Measurements from ENCODE around the gene SPOCK1. TPM values are rescaled to one million over a fixed set of nuclear protein-coding genes. Genes with fewer than 3 reads are reported as not detected.

The SPOCK1 gene
- total and polyA plus RNA-seq, 2 experiments from 2014 or later = 8.2 to 10.5 TPM

GRCh38 chr5:137176126-137176525, 323.0 kb downstream of the SPOCK1 start:
- Mint-ChIP-seq H3K9me3 (no peaks in the 10 kb centered on the region), H3K27me3 (ENCODE audit: insufficient read depth, low read depth, poor library complexity) (no peaks in the 10 kb centered on the region), H3K4me1 (peaks cover 7% of the 10 kb centered on the region; the same call in 2 of the 3 replicates), H3K4me3 (no peak overlapping the region), H3K36me3 (ENCODE audit: low read depth) (no peaks in the 10 kb centered on the region), H3K27ac (no peak overlapping the region)
- H4K20me1 ChIP-seq (replicated peaks; ENCODE audit: insufficient read depth) = no peaks in the 10 kb centered on the region
- TF ChIP-seq, protein P1, sequence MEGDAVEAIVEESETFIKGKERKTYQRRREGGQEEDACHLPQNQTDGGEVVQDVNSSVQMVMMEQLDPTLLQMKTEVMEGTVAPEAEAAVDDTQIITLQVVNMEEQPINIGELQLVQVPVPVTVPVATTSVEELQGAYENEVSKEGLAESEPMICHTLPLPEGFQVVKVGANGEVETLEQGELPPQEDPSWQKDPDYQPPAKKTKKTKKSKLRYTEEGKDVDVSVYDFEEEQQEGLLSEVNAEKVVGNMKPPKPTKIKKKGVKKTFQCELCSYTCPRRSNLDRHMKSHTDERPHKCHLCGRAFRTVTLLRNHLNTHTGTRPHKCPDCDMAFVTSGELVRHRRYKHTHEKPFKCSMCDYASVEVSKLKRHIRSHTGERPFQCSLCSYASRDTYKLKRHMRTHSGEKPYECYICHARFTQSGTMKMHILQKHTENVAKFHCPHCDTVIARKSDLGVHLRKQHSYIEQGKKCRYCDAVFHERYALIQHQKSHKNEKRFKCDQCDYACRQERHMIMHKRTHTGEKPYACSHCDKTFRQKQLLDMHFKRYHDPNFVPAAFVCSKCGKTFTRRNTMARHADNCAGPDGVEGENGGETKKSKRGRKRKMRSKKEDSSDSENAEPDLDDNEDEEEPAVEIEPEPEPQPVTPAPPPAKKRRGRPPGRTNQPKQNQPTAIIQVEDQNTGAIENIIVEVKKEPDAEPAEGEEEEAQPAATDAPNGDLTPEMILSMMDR (conservative IDR thresholded peaks at IDR 0.05; ENCODE audit: low read depth in 2 of 2) = no peak
- TF ChIP-seq, protein P2, sequence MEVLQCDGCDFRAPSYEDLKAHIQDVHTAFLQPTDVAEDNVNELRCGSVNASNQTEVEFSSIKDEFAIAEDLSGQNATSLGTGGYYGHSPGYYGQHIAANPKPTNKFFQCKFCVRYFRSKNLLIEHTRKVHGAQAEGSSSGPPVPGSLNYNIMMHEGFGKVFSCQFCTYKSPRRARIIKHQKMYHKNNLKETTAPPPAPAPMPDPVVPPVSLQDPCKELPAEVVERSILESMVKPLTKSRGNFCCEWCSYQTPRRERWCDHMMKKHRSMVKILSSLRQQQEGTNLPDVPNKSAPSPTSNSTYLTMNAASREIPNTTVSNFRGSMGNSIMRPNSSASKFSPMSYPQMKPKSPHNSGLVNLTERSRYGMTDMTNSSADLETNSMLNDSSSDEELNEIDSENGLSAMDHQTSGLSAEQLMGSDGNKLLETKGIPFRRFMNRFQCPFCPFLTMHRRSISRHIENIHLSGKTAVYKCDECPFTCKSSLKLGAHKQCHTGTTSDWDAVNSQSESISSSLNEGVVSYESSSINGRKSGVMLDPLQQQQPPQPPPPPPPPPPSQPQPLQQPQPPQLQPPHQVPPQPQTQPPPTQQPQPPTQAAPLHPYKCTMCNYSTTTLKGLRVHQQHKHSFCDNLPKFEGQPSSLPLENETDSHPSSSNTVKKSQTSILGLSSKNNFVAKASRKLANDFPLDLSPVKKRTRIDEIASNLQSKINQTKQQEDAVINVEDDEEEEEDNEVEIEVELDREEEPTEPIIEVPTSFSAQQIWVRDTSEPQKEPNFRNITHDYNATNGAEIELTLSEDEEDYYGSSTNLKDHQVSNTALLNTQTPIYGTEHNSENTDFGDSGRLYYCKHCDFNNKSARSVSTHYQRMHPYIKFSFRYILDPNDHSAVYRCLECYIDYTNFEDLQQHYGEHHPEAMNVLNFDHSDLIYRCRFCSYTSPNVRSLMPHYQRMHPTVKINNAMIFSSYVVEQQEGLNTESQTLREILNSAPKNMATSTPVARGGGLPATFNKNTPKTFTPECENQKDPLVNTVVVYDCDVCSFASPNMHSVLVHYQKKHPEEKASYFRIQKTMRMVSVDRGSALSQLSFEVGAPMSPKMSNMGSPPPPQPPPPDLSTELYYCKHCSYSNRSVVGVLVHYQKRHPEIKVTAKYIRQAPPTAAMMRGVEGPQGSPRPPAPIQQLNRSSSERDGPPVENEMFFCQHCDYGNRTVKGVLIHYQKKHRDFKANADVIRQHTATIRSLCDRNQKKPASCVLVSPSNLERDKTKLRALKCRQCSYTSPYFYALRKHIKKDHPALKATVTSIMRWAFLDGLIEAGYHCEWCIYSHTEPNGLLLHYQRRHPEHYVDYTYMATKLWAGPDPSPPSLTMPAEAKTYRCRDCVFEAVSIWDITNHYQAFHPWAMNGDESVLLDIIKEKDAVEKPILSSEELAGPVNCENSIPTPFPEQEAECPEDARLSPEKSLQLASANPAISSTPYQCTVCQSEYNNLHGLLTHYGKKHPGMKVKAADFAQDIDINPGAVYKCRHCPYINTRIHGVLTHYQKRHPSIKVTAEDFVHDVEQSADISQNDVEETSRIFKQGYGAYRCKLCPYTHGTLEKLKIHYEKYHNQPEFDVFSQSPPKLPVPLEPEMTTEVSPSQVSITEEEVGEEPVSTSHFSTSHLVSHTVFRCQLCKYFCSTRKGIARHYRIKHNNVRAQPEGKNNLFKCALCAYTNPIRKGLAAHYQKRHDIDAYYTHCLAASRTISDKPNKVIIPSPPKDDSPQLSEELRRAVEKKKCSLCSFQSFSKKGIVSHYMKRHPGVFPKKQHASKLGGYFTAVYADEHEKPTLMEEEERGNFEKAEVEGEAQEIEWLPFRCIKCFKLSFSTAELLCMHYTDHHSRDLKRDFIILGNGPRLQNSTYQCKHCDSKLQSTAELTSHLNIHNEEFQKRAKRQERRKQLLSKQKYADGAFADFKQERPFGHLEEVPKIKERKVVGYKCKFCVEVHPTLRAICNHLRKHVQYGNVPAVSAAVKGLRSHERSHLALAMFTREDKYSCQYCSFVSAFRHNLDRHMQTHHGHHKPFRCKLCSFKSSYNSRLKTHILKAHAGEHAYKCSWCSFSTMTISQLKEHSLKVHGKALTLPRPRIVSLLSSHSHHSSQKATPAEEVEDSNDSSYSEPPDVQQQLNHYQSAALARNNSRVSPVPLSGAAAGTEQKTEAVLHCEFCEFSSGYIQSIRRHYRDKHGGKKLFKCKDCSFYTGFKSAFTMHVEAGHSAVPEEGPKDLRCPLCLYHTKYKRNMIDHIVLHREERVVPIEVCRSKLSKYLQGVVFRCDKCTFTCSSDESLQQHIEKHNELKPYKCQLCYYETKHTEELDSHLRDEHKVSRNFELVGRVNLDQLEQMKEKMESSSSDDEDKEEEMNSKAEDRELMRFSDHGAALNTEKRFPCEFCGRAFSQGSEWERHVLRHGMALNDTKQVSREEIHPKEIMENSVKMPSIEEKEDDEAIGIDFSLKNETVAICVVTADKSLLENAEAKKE (CRISPR knock-in tag; IDR thresholded peaks at IDR 0.05) = no peak
- H2AFZ ChIP-seq = no peak overlapping the region
- no peaks in the 10 kb centered on the region for H3K27me3 ChIP-seq (ENCODE audit: insufficient read depth)
- no peak overlapping the region for H3K4me3 ChIP-seq
- no peaks in the 10 kb centered on the region for H3K36me3 ChIP-seq (ENCODE audit: insufficient read depth)
- H3K4me2 ChIP-seq = no peak overlapping the region
- DNase-seq (ENCODE audit: low spot score) = no peak
- H3K79me2 ChIP-seq (replicated peaks; ENCODE audit: insufficient read depth) = no peaks in the 10 kb centered on the region
- H3K4me1 ChIP-seq (ENCODE audit: insufficient read depth) = no peaks in the 10 kb centered on the region
- no peak overlapping the region for H3K27ac ChIP-seq (ENCODE audit: low read depth)
- no peak for ATAC-seq
- peaks cover 9% of the 10 kb centered on the region; the same call in 1 of the 2 replicates for H3K9me2 ChIP-seq (ENCODE audit: insufficient read depth)
- no peaks in the 10 kb centered on the region for H3F3A ChIP-seq (replicated peaks; ENCODE audit: low read depth)

DNA sequence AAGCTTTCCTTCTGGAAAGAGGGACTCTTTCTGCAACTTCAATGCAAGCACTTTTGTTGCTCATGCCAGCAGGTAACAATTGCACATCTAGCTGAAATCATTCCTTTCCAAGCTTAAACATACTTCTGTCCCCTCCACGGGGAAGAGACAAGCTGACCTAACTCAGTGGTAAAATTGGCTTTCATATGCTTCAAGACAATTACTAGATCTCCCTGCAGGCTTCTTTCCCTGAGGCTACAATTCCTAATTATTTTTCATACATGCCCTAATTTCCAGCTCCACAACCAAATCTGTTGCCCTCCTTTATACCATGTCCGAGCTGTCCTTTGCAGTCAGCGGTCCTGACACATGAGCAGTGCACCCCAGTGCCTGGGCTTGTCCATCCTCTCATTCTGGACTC, 324.9 kb downstream of the SPOCK1 start:
- Histone ChIP-seq H2AFZ (no peak overlapping the region), H3K27ac (ENCODE audit: low read depth) (no peak overlapping the region), H3K79me2 (replicated peaks; ENCODE audit: insufficient read depth) (no peaks in the 10 kb centered on the region), H3K36me3 (ENCODE audit: insufficient read depth) (no peaks in the 10 kb centered on the region), H3K4me2 (no peak overlapping the region), H3K9me2 (ENCODE audit: insufficient read depth) (0 out of 2 replicates have a peak, but pooled peaks cover 3% of the 10 kb centered on the region), H3K27me3 (ENCODE audit: insufficient read depth) (no peaks in the 10 kb centered on the region), H3K4me3 (no peak overlapping the region), H3F3A (replicated peaks; ENCODE audit: low read depth) (no peaks in the 10 kb centered on the region), H4K20me1 (replicated peaks; ENCODE audit: insufficient read depth) (no peaks in the 10 kb centered on the region), H3K4me1 (ENCODE audit: insufficient read depth) (no peaks in the 10 kb centered on the region)
- no peaks in the 10 kb centered on the region for H3K36me3 Mint-ChIP-seq (ENCODE audit: low read depth)
- H3K9me3 Mint-ChIP-seq = no peaks in the 10 kb centered on the region
- no peak overlapping the region for H3K27ac Mint-ChIP-seq
- ATAC-seq (no peak), DNase-seq (ENCODE audit: low spot score) (no peak)
- peaks cover 7% of the 10 kb centered on the region; the same call in 2 of the 3 replicates for H3K4me1 Mint-ChIP-seq
- H3K4me3 Mint-ChIP-seq = no peak overlapping the region
- no peaks in the 10 kb centered on the region for H3K27me3 Mint-ChIP-seq (ENCODE audit: insufficient read depth, low read depth, poor library complexity)
- TF ChIP-seq, protein P2 (CRISPR knock-in tag; IDR thresholded peaks at IDR 0.05) = no peak

Data from GM23338 (cell line).